ENCODE measurements around the gene CDH24. TPM values are rescaled to one million over a fixed set of nuclear protein-coding genes. Genes with fewer than 3 reads are reported as not detected.

Gene CDH24
- total and polyA plus RNA-seq, 8 donors = 6.1 to 14.8 (median 11.3) TPM

GRCh38 chr14:23043754-23044153 is 13.6 kb downstream of the CDH24 start:
- H3K27ac ChIP-seq = no peak overlapping the region
- no peaks in the 10 kb centered on the region for H3K36me3 ChIP-seq
- no peak for TF ChIP-seq CTCF (IDR thresholded peaks at IDR 0.05)
- peaks cover 0 to 15% of the 10 kb centered on the region in 2 donors for H3K4me1 ChIP-seq
- no peak for ATAC-seq
- DNase-seq = peak in 1 of 4 donors; percentile 32
- no peaks in the 10 kb centered on the region for H3K27me3 ChIP-seq
- H3K9me3 ChIP-seq = no peaks in the 10 kb centered on the region
- intact Hi-C loops (cut with DNase I) = no loop called here
- no peak overlapping the region for H3K4me3 ChIP-seq

GRCh38 chr14:23043145-23043544 is 14.2 kb downstream of the CDH24 start:
- Histone ChIP-seq H3K27me3 (no peaks in the 10 kb centered on the region), H3K36me3 (no peaks in the 10 kb centered on the region), H3K4me1 (peaks cover 0 to 15% of the 10 kb centered on the region in 2 donors), H3K27ac (no peak overlapping the region), H3K9me3 (no peaks in the 10 kb centered on the region), H3K4me3 (no peak overlapping the region)
- no peak for TF ChIP-seq CTCF (IDR thresholded peaks at IDR 0.05)
- ATAC-seq = no peak
- no peak for DNase-seq
- intact Hi-C loops (cut with DNase I) = no loop called here

- Histone ChIP-seq H3K36me3 (no peaks in the 10 kb centered on the region), H3K27ac (no peak within 1 kb of the TSS), H3K4me1 (peaks cover 0 to 15% of the 10 kb centered on the region in 2 donors), H3K4me3 (no peak within 1 kb of the TSS), H3K27me3 (no peaks in the 10 kb centered on the region), H3K9me3 (no peaks in the 10 kb centered on the region)
- ATAC-seq (no peak), DNase-seq (no peak)
- intact Hi-C loops (cut with DNase I) = no loop called here
- no peak for TF ChIP-seq CTCF (IDR thresholded peaks at IDR 0.05)
Measured at GRCh38 chr14:23042162-23042965, 15.0 kb downstream of the CDH24 start, which contains the start of gene PSMB11. Gene PSMB11 (plus strand): TSS chr14:23042212. CDS start chr14:23042226, 14 bp downstream.

- TF ChIP-seq CTCF (IDR thresholded peaks at IDR 0.05) = no peak
- intact Hi-C loops (cut with DNase I) = no loop called here
- H3K27me3 ChIP-seq = no peaks in the 10 kb centered on the region
- H3K4me1 ChIP-seq = peaks cover 0 to 15% of the 10 kb centered on the region in 2 donors
- DNase-seq = no peak
- H3K4me3 ChIP-seq = no peak overlapping the region
- H3K9me3 ChIP-seq = no peaks in the 10 kb centered on the region
- no peak overlapping the region for H3K27ac ChIP-seq
- no peak for ATAC-seq
- H3K36me3 ChIP-seq = no peaks in the 10 kb centered on the region
Measured at GRCh38 chr14:23041729-23042128, 15.6 kb downstream of the CDH24 start.

- Histone ChIP-seq H3K4me1 (peaks cover 0 to 17% of the 10 kb centered on the region in 2 donors), H3K9me3 (no peaks in the 10 kb centered on the region), H3K27ac (no peak overlapping the region), H3K36me3 (no peaks in the 10 kb centered on the region), H3K4me3 (no peak overlapping the region), H3K27me3 (no peaks in the 10 kb centered on the region)
- TF ChIP-seq CTCF (IDR thresholded peaks at IDR 0.05) = no peak
- intact Hi-C loops (cut with DNase I) = no loop called here
- ATAC-seq (no peak), DNase-seq (no peak)
Measured at GRCh38 chr14:23040100-23040499, 17.2 kb downstream of the CDH24 start.
